ENCODE measurements around the gene NRDE2. TPM values are rescaled to one million over a fixed set of nuclear protein-coding genes. Genes with fewer than 3 reads are reported as not detected.

The NRDE2 gene
- total RNA-seq, 1 donor from 2014 or later = 25.4 TPM

DNA sequence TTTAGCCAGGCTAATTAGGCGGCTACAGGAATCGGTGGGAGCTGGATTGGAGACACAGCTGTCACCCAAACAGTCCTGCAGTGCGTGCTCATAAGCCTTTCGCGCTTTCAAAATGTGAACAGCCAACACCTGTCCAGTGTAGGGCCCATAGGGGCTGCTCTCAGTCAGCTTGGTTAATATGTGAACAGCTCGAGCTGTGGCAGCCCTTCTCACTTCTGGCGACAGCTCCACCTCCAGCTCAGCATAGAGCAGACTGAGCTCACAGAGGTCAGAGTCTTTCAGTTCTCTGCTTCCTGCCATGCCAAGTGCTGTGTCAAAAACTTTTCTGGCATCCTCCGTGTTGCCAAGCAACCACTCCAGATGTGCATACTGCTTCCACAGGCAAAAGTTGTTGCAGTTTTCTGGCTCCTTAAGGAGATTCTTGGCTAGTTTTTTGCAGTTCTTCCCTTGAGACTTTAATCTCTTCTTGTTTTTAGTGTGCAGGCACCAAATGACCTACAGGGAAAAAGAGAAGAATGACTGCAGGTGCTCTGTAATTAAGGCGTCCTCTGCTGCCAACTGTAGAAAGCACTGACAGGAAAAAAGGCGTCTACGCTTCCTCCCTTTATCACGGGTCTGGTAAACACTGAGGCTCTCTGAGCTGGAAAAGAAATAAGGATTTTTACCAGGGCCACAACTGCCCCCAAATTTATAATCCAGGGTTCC, 42.9 kb downstream of the NRDE2 start:
- DNase-seq (ENCODE audit: low spot score) = no peak
- intact Hi-C loops (cut with micrococcal nuclease) = no loop called here
- H3K4me3 Mint-ChIP-seq (ENCODE audit: low read depth) = no peak overlapping the region
- H3K36me3 Mint-ChIP-seq (ENCODE audit: low read depth) = peaks cover 42% of the 10 kb centered on the region
- peaks cover 11% of the 10 kb centered on the region for H3K4me1 Mint-ChIP-seq (ENCODE audit: low read depth)
- no peaks in the 10 kb centered on the region for H3K9me3 Mint-ChIP-seq
- no peak overlapping the region for H3K27ac Mint-ChIP-seq
- H3K27me3 Mint-ChIP-seq (ENCODE audit: low read depth) = no peaks in the 10 kb centered on the region

DNA sequence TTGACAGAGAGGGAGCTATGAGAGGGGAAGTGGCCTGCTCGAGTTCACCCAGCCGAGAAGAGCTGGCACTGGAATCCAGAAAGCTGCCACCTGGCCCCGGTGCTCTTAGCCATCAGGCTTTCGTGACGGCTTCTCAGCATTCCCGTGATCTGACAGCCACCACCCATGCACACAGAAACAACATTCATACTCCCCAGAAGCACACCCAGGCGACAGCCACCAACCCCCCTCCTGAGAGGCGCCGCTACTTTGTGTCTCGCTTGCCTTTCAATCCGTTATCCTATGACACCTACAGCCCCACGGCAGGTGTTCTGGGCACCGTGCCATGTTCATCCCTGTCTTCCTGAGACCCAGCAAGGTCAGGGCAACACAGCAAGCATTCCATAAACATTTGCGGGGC, 44.0 kb downstream of the NRDE2 start:
- H3K9me3 Mint-ChIP-seq = no peaks in the 10 kb centered on the region

DNA sequence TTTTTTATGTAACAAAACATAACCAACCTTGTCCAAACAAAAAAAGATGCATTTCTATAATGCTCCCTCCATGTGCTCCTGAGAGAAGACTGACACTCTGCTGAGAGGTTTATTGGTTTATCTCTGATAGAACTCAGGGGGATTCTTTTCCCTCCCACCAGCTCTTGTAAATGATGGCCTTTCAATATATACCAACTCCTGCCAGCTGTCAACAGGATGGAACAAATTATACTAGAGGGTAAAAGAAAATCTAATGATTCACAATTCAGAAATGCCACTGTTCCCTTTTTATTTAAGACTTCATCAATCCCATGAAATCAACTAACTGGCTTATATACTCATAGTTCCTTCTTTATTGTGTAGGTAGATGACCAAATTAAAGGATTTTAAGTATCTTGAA, 50.0 kb downstream of the NRDE2 start:
- Mint-ChIP-seq H3K27me3 (ENCODE audit: low read depth) (no peaks in the 10 kb centered on the region), H3K9me3 (no peaks in the 10 kb centered on the region), H3K36me3 (ENCODE audit: low read depth) (peaks cover 15% of the 10 kb centered on the region), H3K4me1 (ENCODE audit: low read depth) (no peaks in the 10 kb centered on the region), H3K4me3 (ENCODE audit: low read depth) (no peak overlapping the region), H3K27ac (no peak overlapping the region)
- no peak for DNase-seq (ENCODE audit: low spot score)
- intact Hi-C loops (cut with micrococcal nuclease) = no loop called here

More for the DNA sequence above, 44.0 kb downstream of the NRDE2 start:
- intact Hi-C loops (cut with micrococcal nuclease) = no loop called here
- H3K27ac Mint-ChIP-seq = no peak overlapping the region
- peaks cover 42% of the 10 kb centered on the region for H3K36me3 Mint-ChIP-seq (ENCODE audit: low read depth)
- no peaks in the 10 kb centered on the region for H3K27me3 Mint-ChIP-seq (ENCODE audit: low read depth)
- DNase-seq (ENCODE audit: low spot score) = no peak
- H3K4me3 Mint-ChIP-seq (ENCODE audit: low read depth) = no peak overlapping the region
- H3K4me1 Mint-ChIP-seq (ENCODE audit: low read depth) = peaks cover 11% of the 10 kb centered on the region

DNA sequence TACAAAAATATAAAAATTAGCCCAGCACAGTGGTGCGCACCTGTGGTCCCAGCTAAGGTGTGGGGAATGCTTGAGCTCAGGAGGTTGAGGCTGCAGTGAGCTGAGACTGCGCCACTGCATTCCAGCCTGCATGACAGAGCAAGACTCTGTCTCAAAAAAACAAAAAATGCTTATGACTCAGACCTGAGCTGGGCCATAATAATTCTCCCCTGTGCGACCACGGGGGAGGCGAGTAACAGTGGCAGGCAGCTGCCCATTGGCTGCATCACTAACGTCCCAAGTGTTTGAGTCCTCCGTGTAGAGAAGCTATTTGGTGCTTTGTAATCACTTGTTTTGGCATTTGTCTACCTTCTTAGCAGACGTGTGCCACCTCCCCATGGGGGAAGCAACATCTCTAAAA, 50.5 kb downstream of the NRDE2 start:
- Mint-ChIP-seq H3K9me3 (no peaks in the 10 kb centered on the region), H3K4me3 (ENCODE audit: low read depth) (no peak overlapping the region), H3K4me1 (ENCODE audit: low read depth) (peaks cover 4% of the 10 kb centered on the region), H3K36me3 (ENCODE audit: low read depth) (peaks cover 17% of the 10 kb centered on the region), H3K27ac (no peak overlapping the region), H3K27me3 (ENCODE audit: low read depth) (no peaks in the 10 kb centered on the region)
- intact Hi-C loops (cut with micrococcal nuclease) = no loop called here
- DNase-seq (ENCODE audit: low spot score) = no peak

DNA sequence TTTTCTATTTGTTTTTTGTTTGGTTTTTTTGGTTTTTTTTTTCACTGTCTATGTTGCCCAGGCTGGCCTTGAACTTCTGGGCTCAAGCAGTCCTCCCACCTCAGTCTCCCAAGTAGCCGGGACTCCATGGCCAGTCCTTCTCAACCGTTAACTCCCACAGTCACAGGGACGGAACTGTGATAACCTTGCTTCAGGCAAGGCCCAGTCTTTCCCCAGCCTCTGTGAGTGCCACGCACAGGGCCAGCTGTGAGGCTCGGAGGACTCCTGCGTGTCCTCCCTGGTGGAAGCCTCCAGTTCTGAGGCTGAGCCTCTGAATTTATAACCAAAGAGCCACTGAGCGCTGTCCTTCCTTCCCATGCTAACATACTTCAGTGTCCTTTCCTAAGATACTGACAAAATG, 51.6 kb downstream of the NRDE2 start:
- Mint-ChIP-seq H3K36me3 (ENCODE audit: low read depth) (peaks cover 13% of the 10 kb centered on the region), H3K4me3 (ENCODE audit: low read depth) (no peak overlapping the region), H3K9me3 (no peaks in the 10 kb centered on the region), H3K27ac (no peak overlapping the region), H3K27me3 (ENCODE audit: low read depth) (no peaks in the 10 kb centered on the region), H3K4me1 (ENCODE audit: low read depth) (peaks cover 12% of the 10 kb centered on the region)
- intact Hi-C loops (cut with micrococcal nuclease) = no loop called here
- no peak for DNase-seq (ENCODE audit: low spot score)

DNA sequence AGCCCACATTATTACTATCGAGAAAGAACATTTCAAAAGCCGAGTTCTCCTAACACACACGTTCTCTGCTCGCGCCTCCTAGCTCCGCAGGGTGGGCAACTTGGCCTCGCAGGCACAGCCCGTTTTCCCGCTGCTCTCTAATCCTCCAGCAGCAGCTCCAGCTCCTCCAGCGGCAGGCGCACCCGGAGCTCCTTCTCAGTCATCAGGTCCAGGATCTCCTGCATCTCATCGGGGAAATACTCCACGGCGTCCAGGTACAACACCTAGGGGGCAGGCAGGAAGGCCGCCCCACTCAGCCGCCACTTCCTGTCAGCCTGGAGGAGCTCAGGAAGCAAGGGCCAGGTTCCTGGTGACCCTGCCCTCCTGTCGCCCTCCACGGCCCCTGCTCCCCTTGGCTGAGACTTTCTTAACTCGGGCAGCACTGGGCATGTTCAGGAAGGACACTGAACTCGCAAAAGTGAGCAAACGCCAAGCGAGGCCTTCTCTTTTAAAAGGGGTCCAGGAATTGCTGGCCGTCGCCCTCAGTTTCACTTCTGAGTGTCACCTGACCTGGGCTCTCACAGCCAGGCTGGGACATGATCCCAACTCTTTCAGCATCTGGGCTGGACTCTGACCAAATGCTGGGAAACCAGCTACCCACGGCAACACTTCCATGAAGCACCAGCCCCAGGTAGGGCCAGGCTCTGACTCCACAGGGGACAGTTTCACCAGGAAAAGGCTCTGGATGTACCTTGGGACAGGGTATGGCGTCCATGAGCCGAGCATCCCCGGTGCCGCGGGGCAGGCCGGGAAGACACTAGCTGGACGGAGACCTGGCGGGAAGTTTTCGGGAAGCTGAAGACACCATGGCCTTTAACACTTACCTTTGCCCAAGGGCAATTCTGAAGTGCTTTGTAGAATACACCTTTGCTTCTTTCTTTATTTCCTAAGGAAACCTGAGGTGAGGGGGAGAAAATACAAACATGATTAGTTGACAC, 53.3 kb downstream of the NRDE2 start:
- intact Hi-C loops (cut with micrococcal nuclease) = no loop called here
- no peak overlapping the region for H3K4me3 Mint-ChIP-seq (ENCODE audit: low read depth)
- no peaks in the 10 kb centered on the region for H3K9me3 Mint-ChIP-seq
- H3K27ac Mint-ChIP-seq = no peak overlapping the region
- peaks cover 17% of the 10 kb centered on the region for H3K4me1 Mint-ChIP-seq (ENCODE audit: low read depth)
- H3K36me3 Mint-ChIP-seq (ENCODE audit: low read depth) = peaks cover 24% of the 10 kb centered on the region
- no peak for DNase-seq (ENCODE audit: low spot score)
- H3K27me3 Mint-ChIP-seq (ENCODE audit: low read depth) = no peaks in the 10 kb centered on the region

DNA sequence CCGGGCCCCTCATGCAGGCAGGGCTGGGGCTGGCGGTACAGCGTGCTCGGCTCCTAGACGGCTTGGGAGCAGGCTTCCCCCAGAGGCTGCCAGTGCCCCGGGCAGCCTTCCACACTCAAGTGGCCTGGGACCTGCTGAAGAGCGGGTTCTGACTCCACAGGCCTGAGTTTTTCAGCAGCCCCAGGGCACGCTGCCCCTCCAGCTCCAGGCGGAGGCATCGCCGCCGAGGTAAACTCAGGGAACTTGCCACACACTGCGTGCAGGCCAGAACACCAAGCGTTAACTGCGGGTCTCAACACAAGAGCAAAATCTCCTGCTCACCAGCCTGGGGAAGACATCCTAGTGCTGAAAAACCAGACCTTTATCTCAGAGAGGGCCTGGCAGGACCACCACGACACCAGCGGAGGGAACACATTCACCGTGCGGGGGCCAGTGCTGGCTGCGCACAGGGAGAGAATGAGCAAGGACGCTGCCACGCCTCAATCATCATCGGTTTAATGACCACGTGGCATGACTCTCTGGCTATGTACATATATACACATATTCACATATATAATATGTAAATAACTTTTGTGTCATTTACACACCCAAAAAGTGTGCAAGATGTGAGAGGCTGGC, 54.1 kb downstream of the NRDE2 start:
- no peaks in the 10 kb centered on the region for H3K9me3 Mint-ChIP-seq
- peaks cover 17% of the 10 kb centered on the region for H3K4me1 Mint-ChIP-seq (ENCODE audit: low read depth)
- H3K36me3 Mint-ChIP-seq (ENCODE audit: low read depth) = peaks cover 29% of the 10 kb centered on the region
- H3K27me3 Mint-ChIP-seq (ENCODE audit: low read depth) = no peaks in the 10 kb centered on the region
- H3K4me3 Mint-ChIP-seq (ENCODE audit: low read depth) = no peak overlapping the region
- H3K27ac Mint-ChIP-seq = no peak overlapping the region
- DNase-seq (ENCODE audit: low spot score) = no peak
- intact Hi-C loops (cut with micrococcal nuclease) = no loop called here

DNA sequence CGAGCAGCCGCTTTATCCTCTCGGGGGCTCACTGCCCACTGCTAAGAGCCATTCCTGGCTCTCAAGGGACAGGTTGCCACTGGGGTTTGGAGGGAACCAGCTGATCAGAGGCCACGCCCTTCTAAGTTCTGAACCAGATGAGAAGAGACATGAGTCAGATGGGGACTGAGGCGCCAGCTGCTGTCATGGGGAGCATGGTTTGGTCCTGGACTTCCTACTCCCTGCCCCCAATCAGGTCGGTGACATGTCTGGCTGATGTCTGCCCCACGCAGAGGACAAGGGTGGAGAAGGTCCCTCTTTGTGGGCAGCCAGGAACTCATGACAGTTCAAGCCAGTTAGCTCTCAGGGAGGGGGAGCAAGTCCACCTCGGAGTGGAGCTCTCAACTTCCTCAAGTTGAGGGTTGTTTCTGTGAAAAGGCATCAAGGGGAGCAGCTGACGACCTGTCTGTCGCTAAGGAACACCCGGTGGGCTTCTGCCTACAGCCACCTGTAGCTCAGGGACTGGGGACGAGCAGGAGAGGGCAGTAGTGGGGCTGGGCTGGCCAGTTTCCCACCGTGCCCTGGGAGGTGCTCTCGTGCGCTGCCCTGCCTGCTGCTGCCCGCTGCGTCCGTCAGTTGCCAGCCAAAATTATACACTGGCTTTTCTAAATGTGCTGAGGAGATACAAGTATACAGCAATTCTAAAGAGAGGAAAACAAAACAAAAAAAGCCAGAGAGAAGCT, 54.9 kb downstream of the NRDE2 start:
- Mint-ChIP-seq H3K9me3 (no peaks in the 10 kb centered on the region), H3K27me3 (ENCODE audit: low read depth) (no peaks in the 10 kb centered on the region), H3K36me3 (ENCODE audit: low read depth) (peaks cover 29% of the 10 kb centered on the region), H3K4me1 (ENCODE audit: low read depth) (peaks cover 17% of the 10 kb centered on the region), H3K4me3 (ENCODE audit: low read depth) (no peak overlapping the region), H3K27ac (peak overlapping the region; percentile 71)
- no peak for DNase-seq (ENCODE audit: low spot score)
- intact Hi-C loops (cut with micrococcal nuclease) = no loop called here

DNA sequence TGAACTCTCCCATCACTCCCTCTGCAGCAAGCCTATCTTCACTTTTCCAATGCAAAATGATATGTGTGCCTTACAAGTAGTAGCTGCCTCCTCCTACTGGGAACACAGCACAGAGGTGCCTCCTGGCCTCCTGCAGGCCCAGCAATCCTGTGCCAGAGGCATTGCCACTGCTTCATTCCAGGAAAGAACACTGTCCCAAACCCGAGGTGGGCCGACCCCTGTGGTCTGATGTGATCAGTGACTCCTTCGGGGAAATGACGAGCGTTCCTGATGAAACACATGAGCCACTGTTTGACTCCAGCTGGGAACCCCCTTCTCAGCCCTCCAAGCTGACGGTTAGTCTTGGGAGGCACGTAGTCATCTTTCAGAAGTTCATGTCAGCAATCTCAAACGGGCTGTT, 55.9 kb downstream of the NRDE2 start:
- peaks cover 17% of the 10 kb centered on the region for H3K4me1 Mint-ChIP-seq (ENCODE audit: low read depth)
- H3K36me3 Mint-ChIP-seq (ENCODE audit: low read depth) = peaks cover 34% of the 10 kb centered on the region
- intact Hi-C loops (cut with micrococcal nuclease) = loop anchor here (2.0 kb wide), 1 partner anchor 19 kb away; the partner anchor contains the start of gene PSMC1
- H3K27ac Mint-ChIP-seq = peak overlapping the region; percentile 89
- H3K4me3 Mint-ChIP-seq (ENCODE audit: low read depth) = peak overlapping the region; percentile 33
- H3K27me3 Mint-ChIP-seq (ENCODE audit: low read depth) = no peaks in the 10 kb centered on the region
- H3K9me3 Mint-ChIP-seq = no peaks in the 10 kb centered on the region
- no peak for DNase-seq (ENCODE audit: low spot score)

DNA sequence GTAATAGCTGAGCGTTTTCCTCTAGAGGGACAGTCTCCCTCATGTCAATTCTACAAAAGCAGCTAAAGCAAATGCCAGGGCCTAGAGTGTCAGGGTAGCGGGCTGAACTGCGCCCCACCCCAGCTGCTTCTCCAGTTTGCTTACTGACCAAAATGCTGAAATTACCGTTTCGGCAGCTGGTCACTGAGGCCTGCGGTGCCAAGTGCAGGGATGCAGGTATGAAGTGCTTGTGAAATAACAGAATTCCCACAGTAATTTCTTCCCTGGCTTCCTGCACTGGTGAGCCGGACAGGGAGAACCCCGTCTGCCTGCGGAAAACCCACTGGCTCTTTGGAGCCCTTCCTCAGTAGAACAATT, 56.3 kb downstream of the NRDE2 start:
- Mint-ChIP-seq H3K4me3 (ENCODE audit: low read depth) (peak overlapping the region; percentile 33), H3K9me3 (no peaks in the 10 kb centered on the region), H3K27me3 (ENCODE audit: low read depth) (no peaks in the 10 kb centered on the region), H3K4me1 (ENCODE audit: low read depth) (peaks cover 17% of the 10 kb centered on the region), H3K27ac (peak overlapping the region; percentile 79), H3K36me3 (ENCODE audit: low read depth) (peaks cover 38% of the 10 kb centered on the region)
- intact Hi-C loops (cut with micrococcal nuclease) = loop anchor here (2.0 kb wide), 1 partner anchor 19 kb away; the partner anchor contains the start of gene PSMC1
- no peak for DNase-seq (ENCODE audit: low spot score)

DNA sequence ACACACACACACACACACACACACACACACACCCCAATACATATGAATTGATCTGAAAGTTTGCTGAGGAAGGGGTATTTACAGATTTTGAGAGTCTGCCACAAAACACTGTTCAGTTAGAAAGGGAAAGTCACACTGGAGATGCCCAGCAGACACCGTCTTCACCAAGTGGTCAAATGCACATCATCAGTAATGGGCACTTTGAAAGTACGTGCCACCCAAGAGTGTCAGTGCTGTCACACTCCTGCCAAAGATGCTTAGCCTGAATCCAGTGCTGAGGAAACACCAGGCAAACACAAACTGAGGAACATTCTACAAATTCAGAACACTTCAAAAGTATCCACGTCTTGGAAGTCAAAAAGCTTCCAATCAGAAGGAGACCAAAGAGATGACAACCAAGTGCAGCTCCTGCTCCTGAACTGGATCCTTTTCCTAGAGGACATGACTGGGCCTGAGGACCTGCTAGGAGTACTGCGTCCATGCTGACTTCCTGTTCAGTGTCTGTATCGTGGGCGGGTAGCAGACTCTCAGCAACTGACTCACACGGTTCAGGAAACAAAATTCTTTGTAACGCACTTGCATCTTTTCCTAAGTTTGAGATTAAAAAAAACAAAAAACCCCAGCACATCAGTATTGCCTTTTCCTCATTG, 56.8 kb downstream of the NRDE2 start:
- intact Hi-C loops (cut with micrococcal nuclease) = loop anchor here (2.0 kb wide), 1 partner anchor 18 kb away; the partner anchor contains the start of gene PSMC1
- no peaks in the 10 kb centered on the region for H3K9me3 Mint-ChIP-seq
- H3K27ac Mint-ChIP-seq = peak overlapping the region; percentile 79
- no peak overlapping the region for H3K4me3 Mint-ChIP-seq (ENCODE audit: low read depth)
- H3K27me3 Mint-ChIP-seq (ENCODE audit: low read depth) = no peaks in the 10 kb centered on the region
- DNase-seq (ENCODE audit: low spot score) = no peak
- H3K36me3 Mint-ChIP-seq (ENCODE audit: low read depth) = peaks cover 43% of the 10 kb centered on the region
- H3K4me1 Mint-ChIP-seq (ENCODE audit: low read depth) = peaks cover 17% of the 10 kb centered on the region

DNA sequence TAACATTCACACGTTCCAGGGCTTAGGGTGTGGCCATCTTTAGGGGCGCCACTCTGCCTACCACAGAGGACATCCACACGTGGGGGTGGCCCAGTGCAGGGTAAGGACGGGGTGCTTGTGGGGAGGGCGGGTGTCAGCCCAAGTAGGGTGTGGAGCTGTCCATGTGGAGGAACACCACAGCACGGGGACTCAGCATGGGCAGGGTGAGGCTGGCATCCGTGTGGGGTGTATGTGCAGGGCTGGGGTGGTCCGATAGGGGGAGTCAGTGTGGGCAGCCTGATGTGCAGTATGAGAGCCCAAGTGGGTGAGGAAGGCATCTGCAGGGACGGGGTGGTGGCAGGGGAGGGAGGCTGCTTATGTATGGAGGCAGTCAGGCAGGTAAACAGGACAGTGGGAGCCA, 57.7 kb downstream of the NRDE2 start:
- Mint-ChIP-seq H3K36me3 (ENCODE audit: low read depth) (peaks cover 52% of the 10 kb centered on the region), H3K4me3 (ENCODE audit: low read depth) (no peak overlapping the region)
- intact Hi-C loops (cut with micrococcal nuclease) = loop anchor here (2.0 kb wide), 1 partner anchor 17 kb away; the partner anchor contains the start of gene PSMC1

More for the DNA sequence above, 57.7 kb downstream of the NRDE2 start:
- peak overlapping the region; percentile 79 for H3K27ac Mint-ChIP-seq
- no peaks in the 10 kb centered on the region for H3K9me3 Mint-ChIP-seq
- no peak for DNase-seq (ENCODE audit: low spot score)
- peaks cover 17% of the 10 kb centered on the region for H3K4me1 Mint-ChIP-seq (ENCODE audit: low read depth)
- H3K27me3 Mint-ChIP-seq (ENCODE audit: low read depth) = no peaks in the 10 kb centered on the region
